Activated naive CD4-positive, alpha-beta T cell treated with anti-CD3 and anti-CD28 coated beads, Interleukin-2, amount 10 ng/mL, durations not matched to agents 7 days and 5 days (primary cell): ENCODE data around the gene L3MBTL2.

Experiments used
- CTCF ChIA-PET: fragments of 350-600 bp; sonication (Branson Sonifier 250); formaldehyde crosslinking; loops from one replicate; lab custom pipeline; 2021; ENCODE audit warnings: antibody characterized with exemption; lab: Charles Lee
- DNase-seq: peaks from one replicate; pipeline ENCODE4 v3.0.0-alpha.2; 2020
- H3K27ac Mint-ChIP-seq: one replicate; pipeline ENCODE4 v1.8.0; 2021; ENCODE audit warnings: mild to moderate bottlenecking, moderate library complexity, mixed read lengths
- H3K27me3 Mint-ChIP-seq: one replicate; pipeline ENCODE4 v1.8.0; 2021; ENCODE audit warnings: mild to moderate bottlenecking, mixed read lengths
- H3K36me3 Mint-ChIP-seq: one replicate; pipeline ENCODE4 v1.8.0; 2021; ENCODE audit warnings: mixed read lengths
- H3K4me1 Mint-ChIP-seq: one replicate; pipeline ENCODE4 v1.8.0; 2021; ENCODE audit warnings: mixed read lengths
- H3K4me3 Mint-ChIP-seq: one replicate; pipeline ENCODE4 v1.8.0; 2021; ENCODE audit warnings: mild to moderate bottlenecking, moderate library complexity, mixed read lengths
- H3K9me3 Mint-ChIP-seq: one replicate; pipeline ENCODE4 v1.8.0; 2021; ENCODE audit warnings: mixed read lengths

The L3MBTL2 gene

GRCh38 chr22:41260871-41261270 is 55.8 kb downstream of the L3MBTL2 start:
- CTCF ChIA-PET: no interaction called here
- Mint-ChIP-seq H3K4me1 (no peaks in the 10 kb centered on the region), H3K4me3 (no peak overlapping the region), H3K9me3 (no peaks in the 10 kb centered on the region), H3K36me3 (peaks cover 37% of the 10 kb centered on the region), H3K27me3 (no peaks in the 10 kb centered on the region), H3K27ac (no peak overlapping the region)
- DNase-seq: no peak

GRCh38 chr22:41261541-41262249 is 56.6 kb downstream of the L3MBTL2 start:
- peaks cover 40% of the 10 kb centered on the region for H3K36me3 Mint-ChIP-seq
- CTCF ChIA-PET: interaction anchor here (0.9 kb wide), 1 partner anchor 339 kb away, joined by 4 read pairs; no protein-coding TSS in a partner anchor
- no peak overlapping the region for H3K4me3 Mint-ChIP-seq
- no peaks in the 10 kb centered on the region for H3K9me3 Mint-ChIP-seq
- H3K27me3 Mint-ChIP-seq: no peaks in the 10 kb centered on the region
- no peaks in the 10 kb centered on the region for H3K4me1 Mint-ChIP-seq
- no peak for DNase-seq
- H3K27ac Mint-ChIP-seq: no peak overlapping the region

GRCh38 chr22:41262250-41262765 is 57.2 kb downstream of the L3MBTL2 start:
- no peak for DNase-seq
- H3K9me3 Mint-ChIP-seq: no peaks in the 10 kb centered on the region
- no peak overlapping the region for H3K4me3 Mint-ChIP-seq
- H3K36me3 Mint-ChIP-seq: peaks cover 40% of the 10 kb centered on the region
- H3K27me3 Mint-ChIP-seq: no peaks in the 10 kb centered on the region
- H3K4me1 Mint-ChIP-seq: no peaks in the 10 kb centered on the region
- H3K27ac Mint-ChIP-seq: no peak overlapping the region
- CTCF ChIA-PET: interaction anchor here (0.9 kb wide), 1 partner anchor 340 kb away, joined by 4 read pairs; no protein-coding TSS in a partner anchor

- H3K27me3 Mint-ChIP-seq: no peaks in the 10 kb centered on the region
- peaks cover 46% of the 10 kb centered on the region for H3K36me3 Mint-ChIP-seq
- H3K4me1 Mint-ChIP-seq: no peaks in the 10 kb centered on the region
- DNase-seq: no peak
- no peak overlapping the region for H3K27ac Mint-ChIP-seq
- no peak overlapping the region for H3K4me3 Mint-ChIP-seq
- CTCF ChIA-PET: no interaction called here
- H3K9me3 Mint-ChIP-seq: no peaks in the 10 kb centered on the region
Measured at GRCh38 chr22:41263704-41264103, 58.6 kb downstream of the L3MBTL2 start.

- Mint-ChIP-seq H3K4me3 (no peak overlapping the region), H3K36me3 (peaks cover 45% of the 10 kb centered on the region), H3K9me3 (no peaks in the 10 kb centered on the region), H3K27me3 (no peaks in the 10 kb centered on the region), H3K4me1 (no peaks in the 10 kb centered on the region), H3K27ac (no peak overlapping the region)
- DNase-seq: no peak
- CTCF ChIA-PET: no interaction called here
Measured at GRCh38 chr22:41264408-41264941, 59.4 kb downstream of the L3MBTL2 start.

- no peaks in the 10 kb centered on the region for H3K27me3 Mint-ChIP-seq
- CTCF ChIA-PET: no interaction called here
- H3K36me3 Mint-ChIP-seq: peaks cover 51% of the 10 kb centered on the region
- H3K27ac Mint-ChIP-seq: no peak overlapping the region
- H3K4me1 Mint-ChIP-seq: no peaks in the 10 kb centered on the region
- H3K9me3 Mint-ChIP-seq: no peaks in the 10 kb centered on the region
- H3K4me3 Mint-ChIP-seq: no peak overlapping the region
- no peak for DNase-seq
Measured at GRCh38 chr22:41267958-41268357, 62.8 kb downstream of the L3MBTL2 start.

GRCh38 chr22:41271787-41272186 is 66.7 kb downstream of the L3MBTL2 start:
- H3K27me3 Mint-ChIP-seq: no peaks in the 10 kb centered on the region
- CTCF ChIA-PET: no interaction called here
- H3K36me3 Mint-ChIP-seq: peaks cover 55% of the 10 kb centered on the region
- H3K27ac Mint-ChIP-seq: no peak overlapping the region
- H3K9me3 Mint-ChIP-seq: no peaks in the 10 kb centered on the region
- no peaks in the 10 kb centered on the region for H3K4me1 Mint-ChIP-seq
- no peak overlapping the region for H3K4me3 Mint-ChIP-seq
- no peak for DNase-seq

GRCh38 chr22:41273128-41273527 is 68.0 kb downstream of the L3MBTL2 start:
- no peaks in the 10 kb centered on the region for H3K9me3 Mint-ChIP-seq
- H3K36me3 Mint-ChIP-seq: peaks cover 55% of the 10 kb centered on the region
- DNase-seq: no peak
- no peak overlapping the region for H3K27ac Mint-ChIP-seq
- CTCF ChIA-PET: no interaction called here
- H3K4me1 Mint-ChIP-seq: no peaks in the 10 kb centered on the region
- H3K27me3 Mint-ChIP-seq: no peaks in the 10 kb centered on the region
- no peak overlapping the region for H3K4me3 Mint-ChIP-seq

- no peaks in the 10 kb centered on the region for H3K27me3 Mint-ChIP-seq
- H3K9me3 Mint-ChIP-seq: no peaks in the 10 kb centered on the region
- H3K4me3 Mint-ChIP-seq: no peak overlapping the region
- peaks cover 54% of the 10 kb centered on the region for H3K36me3 Mint-ChIP-seq
- no peaks in the 10 kb centered on the region for H3K4me1 Mint-ChIP-seq
- H3K27ac Mint-ChIP-seq: no peak overlapping the region
- DNase-seq: no peak
- CTCF ChIA-PET: no interaction called here
Measured at GRCh38 chr22:41274856-41275255, 69.7 kb downstream of the L3MBTL2 start.

- H3K36me3 Mint-ChIP-seq: peaks cover 41% of the 10 kb centered on the region
- DNase-seq: no peak
- H3K4me3 Mint-ChIP-seq: no peak overlapping the region
- no peaks in the 10 kb centered on the region for H3K9me3 Mint-ChIP-seq
- H3K27ac Mint-ChIP-seq: peak overlapping the region; percentile 68
- H3K4me1 Mint-ChIP-seq: peaks cover 21% of the 10 kb centered on the region
- H3K27me3 Mint-ChIP-seq: no peaks in the 10 kb centered on the region
- CTCF ChIA-PET: no interaction called here
Measured at GRCh38 chr22:41280065-41280464, 75.0 kb downstream of the L3MBTL2 start.

GRCh38 chr22:41280854-41281253 is 75.7 kb downstream of the L3MBTL2 start:
- Mint-ChIP-seq H3K27me3 (no peaks in the 10 kb centered on the region), H3K4me3 (no peak overlapping the region), H3K36me3 (peaks cover 39% of the 10 kb centered on the region), H3K9me3 (no peaks in the 10 kb centered on the region), H3K4me1 (peaks cover 24% of the 10 kb centered on the region), H3K27ac (peak overlapping the region; percentile 28)
- CTCF ChIA-PET: no interaction called here
- DNase-seq: no peak
